HG03378 (cell line): ENCODE results near the gene EFCAB6.

Experiments used
- ATAC-seq: cut with Tn5 transposase; IDR thresholded peaks from one replicate; pipeline ENCODE4 v1.9.1; 2021; ENCODE audit warnings: mild to moderate bottlenecking, moderate library complexity; ENCODE audit not compliant: unreplicated experiment

The EFCAB6 gene

GRCh38 chr22:43510281-43511070 is 301.6 kb downstream of the EFCAB6 start:
- no peak for ATAC-seq

- ATAC-seq = no peak
These were observed 302.8 kb downstream of the EFCAB6 start for GRCh38 chr22:43509337-43509736.

GRCh38 chr22:43508489-43508888 is 303.6 kb downstream of the EFCAB6 start:
- no peak for ATAC-seq

DNA sequence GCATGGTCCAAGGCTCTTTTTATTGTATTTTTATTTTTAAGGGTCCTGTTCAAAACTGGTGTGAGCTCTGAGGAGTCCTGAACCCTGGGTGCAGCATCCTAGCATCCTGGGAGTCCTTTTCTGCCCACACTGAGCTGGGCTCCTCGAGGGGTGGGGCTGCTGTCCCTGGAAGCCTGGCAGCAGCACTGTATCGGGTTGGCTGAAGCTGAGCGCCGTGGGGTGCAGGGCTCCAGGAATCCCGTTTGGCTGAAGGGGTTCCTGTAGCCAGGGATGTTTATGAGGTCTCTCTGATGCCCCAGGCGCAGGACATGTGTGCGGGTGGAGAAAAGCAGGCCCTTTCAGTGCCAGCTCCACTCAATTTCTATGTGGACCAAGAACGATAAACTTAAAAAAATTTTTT is 304.9 kb downstream of the EFCAB6 start:
- ATAC-seq = no peak

GRCh38 chr22:43506487-43506886 is 305.6 kb downstream of the EFCAB6 start:
- ATAC-seq = no peak

DNA sequence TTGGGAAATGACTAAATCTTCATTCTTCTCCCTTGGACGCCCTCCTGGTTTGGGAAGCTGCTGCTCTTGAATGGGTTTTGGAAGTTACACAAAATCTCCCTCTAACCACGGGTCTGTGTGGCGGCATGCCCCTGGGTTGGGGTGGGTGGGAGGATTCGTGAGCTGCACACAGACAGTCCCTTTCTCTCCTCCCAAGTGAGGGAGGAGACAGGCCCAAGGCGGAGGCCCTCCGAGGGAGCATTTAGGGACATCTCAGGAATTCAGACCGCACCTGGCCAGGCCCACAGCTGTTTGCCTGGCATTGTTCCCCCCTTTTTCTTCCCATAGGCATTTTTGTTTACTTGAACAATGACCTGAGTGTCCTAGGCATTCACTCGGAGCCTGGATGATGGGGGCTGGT is 306.2 kb downstream of the EFCAB6 start:
- no peak for ATAC-seq

DNA sequence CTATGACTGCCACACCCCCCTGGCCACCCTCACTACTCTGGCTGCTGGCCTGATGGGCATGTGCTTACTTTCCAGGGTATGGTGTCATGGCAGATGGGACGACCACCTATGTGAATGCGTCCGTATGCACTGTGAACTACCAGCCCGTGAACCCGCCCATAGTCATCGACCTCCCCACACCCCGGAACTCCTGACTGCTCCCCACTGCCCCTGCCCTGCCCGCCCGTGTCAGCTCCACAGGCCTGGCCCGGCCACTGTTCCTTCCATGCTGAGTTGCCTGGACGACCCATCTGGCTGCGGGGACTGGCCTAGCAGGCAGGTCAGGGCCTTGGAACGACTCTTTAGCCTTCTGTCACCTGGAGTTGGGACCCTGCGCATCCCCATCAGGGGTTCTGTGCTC is 306.7 kb downstream of the EFCAB6 start:
- no peak for ATAC-seq

GRCh38 chr22:43504666-43505261 is 307.3 kb downstream of the EFCAB6 start:
- ATAC-seq = no peak

GRCh38 chr22:43504068-43504467 is 308.0 kb downstream of the EFCAB6 start:
- no peak for ATAC-seq

DNA sequence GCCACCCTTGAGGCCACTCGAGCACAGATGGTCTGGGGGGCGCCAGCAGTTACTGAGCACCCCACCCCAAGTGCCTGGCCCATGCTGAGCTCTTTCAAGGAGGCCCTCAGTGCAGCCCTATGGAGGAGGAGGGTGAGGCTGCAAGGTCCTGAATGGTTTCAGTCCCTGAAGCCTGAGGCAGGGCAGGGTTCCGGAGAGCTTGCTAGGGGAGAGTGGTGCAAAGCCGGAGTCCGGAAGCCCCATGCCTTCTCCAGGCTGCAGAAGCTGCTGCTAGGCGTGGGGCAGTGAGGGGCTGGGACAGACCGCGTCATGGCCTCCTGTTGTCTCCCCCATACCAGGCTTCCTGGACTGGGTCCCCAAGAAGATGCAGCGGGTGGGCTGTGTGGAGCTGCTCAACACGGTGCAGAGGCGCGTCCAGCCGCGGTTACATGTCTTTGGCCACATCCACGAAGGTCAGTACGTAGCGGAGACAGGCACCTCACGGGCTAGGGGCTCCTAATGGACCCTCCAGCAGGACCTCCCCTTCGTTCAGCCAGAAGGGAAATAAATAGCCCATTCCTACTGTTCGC is 309.7 kb downstream of the EFCAB6 start:
- no peak for ATAC-seq

- ATAC-seq = no peak
These were observed 310.2 kb downstream of the EFCAB6 start for GRCh38 chr22:43501878-43502277.

GRCh38 chr22:43500792-43501785 is 311.0 kb downstream of the EFCAB6 start:
- no peak for ATAC-seq

GRCh38 chr22:43498856-43499253 is 313.2 kb downstream of the EFCAB6 start:
- no peak for ATAC-seq

DNA sequence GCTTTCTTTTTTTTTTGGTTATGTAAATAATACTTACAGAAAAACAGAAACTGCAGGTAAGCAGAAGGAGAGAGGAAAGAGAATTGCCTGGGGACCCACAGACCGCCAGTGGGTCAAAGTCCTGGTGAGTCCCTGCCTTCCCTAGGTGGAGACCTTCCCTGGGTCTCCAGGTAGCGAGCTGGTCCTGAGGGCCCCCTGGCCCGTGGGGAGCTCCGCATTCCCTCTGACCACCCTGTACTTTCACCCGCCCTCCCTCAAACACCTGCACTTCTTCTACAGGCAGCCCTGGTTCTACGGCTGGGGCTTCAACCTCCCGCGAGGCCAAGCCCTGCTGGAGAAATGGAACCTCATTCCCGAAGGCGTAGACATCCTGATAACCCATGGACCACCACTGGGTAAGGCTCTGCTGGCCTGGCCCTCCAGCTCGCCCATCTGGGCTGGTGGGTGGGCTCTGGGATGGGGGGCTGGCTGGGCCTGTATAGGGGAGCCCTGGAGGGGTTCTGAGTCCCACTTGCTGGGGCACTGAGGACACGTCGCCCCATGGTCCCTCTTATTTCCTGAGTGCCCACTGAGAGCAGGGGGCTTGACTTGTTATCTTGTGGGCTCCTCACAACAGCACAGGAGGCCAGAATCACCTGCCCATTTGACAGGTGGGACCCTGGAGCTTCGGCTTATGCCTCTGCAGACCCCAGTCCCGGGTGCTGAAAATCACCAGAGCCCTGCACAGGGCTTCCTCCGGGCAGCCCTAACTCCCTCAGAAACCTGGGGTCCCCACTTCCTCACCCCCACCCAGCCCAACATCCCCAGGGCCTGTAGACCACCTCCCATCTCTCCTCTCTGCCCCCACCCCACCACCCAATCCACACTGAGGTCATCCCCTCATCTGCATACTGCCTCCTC is 313.9 kb downstream of the EFCAB6 start:
- ATAC-seq = no peak

DNA sequence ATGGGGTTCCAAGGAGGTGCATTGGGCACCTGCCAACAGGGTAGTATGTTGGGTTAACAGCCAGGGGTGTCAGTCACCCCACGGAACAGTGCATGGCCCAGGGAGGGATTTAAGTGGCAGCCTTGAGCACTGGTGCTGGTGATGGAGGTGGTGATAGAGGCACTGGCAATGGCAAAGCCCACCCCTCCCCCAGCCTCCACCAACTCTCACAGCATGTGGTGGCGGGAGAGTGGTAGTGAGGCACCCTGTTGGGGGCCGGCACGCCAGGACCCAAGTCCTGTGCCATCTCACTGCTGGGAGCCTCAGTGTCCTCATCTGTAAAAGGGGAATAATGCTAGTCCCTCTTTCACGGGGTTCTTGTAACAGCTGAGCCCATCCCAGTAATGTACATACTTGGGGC is 318.8 kb downstream of the EFCAB6 start:
- ATAC-seq = no peak

- no peak for ATAC-seq
These were observed 320.4 kb downstream of the EFCAB6 start for GRCh38 chr22:43491737-43492136.

- ATAC-seq = no peak
These were observed 320.9 kb downstream of the EFCAB6 start for GRCh38 chr22:43491177-43491576.

- ATAC-seq = no peak
These were observed 321.8 kb downstream of the EFCAB6 start for GRCh38 chr22:43490311-43490710.

- no peak for ATAC-seq
These were observed 323.2 kb downstream of the EFCAB6 start for GRCh38 chr22:43488937-43489336.
